ENCODE results near the gene KDM4B. TPM values are rescaled to one million over a fixed set of nuclear protein-coding genes. Genes with fewer than 3 reads are reported as not detected.

Gene KDM4B
- total RNA-seq, 1 experiment from 2014 or later = 35.9 TPM

DNA sequence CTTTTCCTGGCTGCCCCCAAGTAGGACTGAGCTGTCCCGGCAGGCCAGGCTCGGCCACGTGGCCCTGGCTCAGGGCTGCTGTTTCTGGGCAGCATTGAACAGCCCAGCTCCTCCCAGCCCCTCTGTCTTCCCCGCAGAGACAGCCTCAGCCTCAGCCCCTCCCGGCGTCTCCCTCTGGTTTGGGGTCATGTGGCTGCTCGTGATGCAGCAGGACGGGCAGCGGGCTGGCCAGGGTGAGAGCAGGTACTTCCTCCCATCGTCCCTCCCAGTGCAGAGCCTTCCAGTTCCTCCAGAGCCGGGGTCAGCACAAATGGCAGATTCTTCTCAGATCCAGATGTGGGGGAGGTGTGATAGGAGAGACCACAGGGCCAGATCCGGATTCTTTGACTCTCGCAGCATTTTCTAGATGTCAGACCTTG is 114.6 kb downstream of the KDM4B start:
- no peaks in the 10 kb centered on the region for H4K20me1 ChIP-seq (ENCODE audit: insufficient read depth)
- no peaks in the 10 kb centered on the region for H3K9me2 ChIP-seq (ENCODE audit: insufficient read depth)
- no peak overlapping the region for H3K4me2 ChIP-seq (ENCODE audit: low read length)
- TF ChIP-seq FOSL1 (IDR thresholded peaks at IDR 0.05; ENCODE audit: low read depth) = no peak
- no peak for TF ChIP-seq SRF (IDR thresholded peaks at IDR 0.05; ENCODE audit: low read depth)
- no peak for TF ChIP-seq TCF7L2 (IDR thresholded peaks at IDR 0.05; ENCODE audit: borderline replicate concordance, extremely low read depth, insufficient read depth, insufficient read length)
- no peak for TF ChIP-seq SP1 (IDR thresholded peaks at IDR 0.05; ENCODE audit: low read depth)
- no peak for TF ChIP-seq ELF1 (IDR thresholded peaks at IDR 0.05; ENCODE audit: borderline replicate concordance, low read depth)
- no peak for TF ChIP-seq ZFX (IDR thresholded peaks at IDR 0.05)
- TF ChIP-seq, protein P1, sequence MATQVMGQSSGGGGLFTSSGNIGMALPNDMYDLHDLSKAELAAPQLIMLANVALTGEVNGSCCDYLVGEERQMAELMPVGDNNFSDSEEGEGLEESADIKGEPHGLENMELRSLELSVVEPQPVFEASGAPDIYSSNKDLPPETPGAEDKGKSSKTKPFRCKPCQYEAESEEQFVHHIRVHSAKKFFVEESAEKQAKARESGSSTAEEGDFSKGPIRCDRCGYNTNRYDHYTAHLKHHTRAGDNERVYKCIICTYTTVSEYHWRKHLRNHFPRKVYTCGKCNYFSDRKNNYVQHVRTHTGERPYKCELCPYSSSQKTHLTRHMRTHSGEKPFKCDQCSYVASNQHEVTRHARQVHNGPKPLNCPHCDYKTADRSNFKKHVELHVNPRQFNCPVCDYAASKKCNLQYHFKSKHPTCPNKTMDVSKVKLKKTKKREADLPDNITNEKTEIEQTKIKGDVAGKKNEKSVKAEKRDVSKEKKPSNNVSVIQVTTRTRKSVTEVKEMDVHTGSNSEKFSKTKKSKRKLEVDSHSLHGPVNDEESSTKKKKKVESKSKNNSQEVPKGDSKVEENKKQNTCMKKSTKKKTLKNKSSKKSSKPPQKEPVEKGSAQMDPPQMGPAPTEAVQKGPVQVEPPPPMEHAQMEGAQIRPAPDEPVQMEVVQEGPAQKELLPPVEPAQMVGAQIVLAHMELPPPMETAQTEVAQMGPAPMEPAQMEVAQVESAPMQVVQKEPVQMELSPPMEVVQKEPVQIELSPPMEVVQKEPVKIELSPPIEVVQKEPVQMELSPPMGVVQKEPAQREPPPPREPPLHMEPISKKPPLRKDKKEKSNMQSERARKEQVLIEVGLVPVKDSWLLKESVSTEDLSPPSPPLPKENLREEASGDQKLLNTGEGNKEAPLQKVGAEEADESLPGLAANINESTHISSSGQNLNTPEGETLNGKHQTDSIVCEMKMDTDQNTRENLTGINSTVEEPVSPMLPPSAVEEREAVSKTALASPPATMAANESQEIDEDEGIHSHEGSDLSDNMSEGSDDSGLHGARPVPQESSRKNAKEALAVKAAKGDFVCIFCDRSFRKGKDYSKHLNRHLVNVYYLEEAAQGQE (IDR thresholded peaks at IDR 0.05; ENCODE audit: low read depth) = no peak
- no peak for TF ChIP-seq MAX (IDR thresholded peaks at IDR 0.05)
- no peak for TF ChIP-seq EZH2 (IDR thresholded peaks at IDR 0.05)
- TF ChIP-seq, protein P2, sequence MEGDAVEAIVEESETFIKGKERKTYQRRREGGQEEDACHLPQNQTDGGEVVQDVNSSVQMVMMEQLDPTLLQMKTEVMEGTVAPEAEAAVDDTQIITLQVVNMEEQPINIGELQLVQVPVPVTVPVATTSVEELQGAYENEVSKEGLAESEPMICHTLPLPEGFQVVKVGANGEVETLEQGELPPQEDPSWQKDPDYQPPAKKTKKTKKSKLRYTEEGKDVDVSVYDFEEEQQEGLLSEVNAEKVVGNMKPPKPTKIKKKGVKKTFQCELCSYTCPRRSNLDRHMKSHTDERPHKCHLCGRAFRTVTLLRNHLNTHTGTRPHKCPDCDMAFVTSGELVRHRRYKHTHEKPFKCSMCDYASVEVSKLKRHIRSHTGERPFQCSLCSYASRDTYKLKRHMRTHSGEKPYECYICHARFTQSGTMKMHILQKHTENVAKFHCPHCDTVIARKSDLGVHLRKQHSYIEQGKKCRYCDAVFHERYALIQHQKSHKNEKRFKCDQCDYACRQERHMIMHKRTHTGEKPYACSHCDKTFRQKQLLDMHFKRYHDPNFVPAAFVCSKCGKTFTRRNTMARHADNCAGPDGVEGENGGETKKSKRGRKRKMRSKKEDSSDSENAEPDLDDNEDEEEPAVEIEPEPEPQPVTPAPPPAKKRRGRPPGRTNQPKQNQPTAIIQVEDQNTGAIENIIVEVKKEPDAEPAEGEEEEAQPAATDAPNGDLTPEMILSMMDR (IDR thresholded peaks at IDR 0.05 in 2 of 3, conservative IDR thresholded peaks at IDR 0.05 in 1 of 3; ENCODE audit: borderline replicate concordance in 1 of 3, insufficient read depth in 1 of 3, low read depth in 2 of 3, low read length in 2 of 3) = no peak
- TF ChIP-seq EZH2phosphoT487 (IDR thresholded peaks at IDR 0.05; ENCODE audit: borderline replicate concordance) = no peak
- TF ChIP-seq CEBPB (IDR thresholded peaks at IDR 0.05; ENCODE audit: low read depth) = no peak
- TF ChIP-seq ZNF274 (IDR thresholded peaks at IDR 0.05; ENCODE audit: low read depth, low read length) = no peak
- DNase-seq (ENCODE audit: low read depth, low spot score) (no peak), ATAC-seq (no peak)
- BruUV-seq (replicated peaks) = no TSS peak
- no peaks in the 10 kb centered on the region for H3K27me3 ChIP-seq (ENCODE audit: insufficient read depth, low read length)
- H3K4me1 ChIP-seq (ENCODE audit: control insufficient read depth in 1 of 2, insufficient read depth in 2 of 2, low read length in 2 of 2) = no peaks in the 10 kb centered on the region
- peaks cover 0 to 7% of the 10 kb centered on the region in 2 experiments; a peak in 2 of 4 replicates for H3K36me3 ChIP-seq (ENCODE audit: control insufficient read depth in 1 of 2, insufficient read depth in 2 of 2, low read length in 2 of 2)
- no peak overlapping the region for H3K9ac ChIP-seq (ENCODE audit: low read length)
- POLR2A ChIA-PET = no interaction called here
- RAD21 ChIA-PET (ENCODE audit: low non-redundant PET in 1 of 2, low total read pairs in 2 of 2, uncharacterized antibody in 2 of 2, unreplicated experiment in 2 of 2) = no interaction called here
- H3K79me2 ChIP-seq (ENCODE audit: insufficient read depth, low read length) = no peaks in the 10 kb centered on the region
- H2AFZ ChIP-seq (ENCODE audit: low read depth, low read length, poor library complexity, severe bottlenecking) = no peak overlapping the region
- CTCF ChIA-PET = no interaction called here
- no peak overlapping the region for H3K27ac ChIP-seq (ENCODE audit: low read depth, low read length)
- intact Hi-C loops (cut with micrococcal nuclease) = no loop called here
- H3K9me3 ChIP-seq (ENCODE audit: control insufficient read depth in 1 of 2, insufficient read depth in 1 of 2, low read depth in 1 of 2, low read length in 2 of 2) = no peaks in the 10 kb centered on the region
- no peak overlapping the region for H3K4me3 ChIP-seq (replicated peaks in 1 of 2; ENCODE audit: low read depth in 1 of 2, low read length in 2 of 2)

Data from HCT116 (cell line).